ENCODE results near the gene MYO3A. TPM values are rescaled to one million over a fixed set of nuclear protein-coding genes. Genes with fewer than 3 reads are reported as not detected.

Gene MYO3A
- total RNA-seq (2014; rRNA removed; shearing (Covaris generic)) = not detected in 2 replicates

GRCh38 chr10:25933653-25934608 is at the start of gene MYO3A:
TSS of gene MYO3A (plus strand) at chr10:25934229. CDS start at chr10:25952111, 17,882 bp downstream.
- in situ Hi-C loops (cut with HindIII; ENCODE audit: low sequenced_read_pairs) = no loop called here
- DNase-seq (ENCODE audit: low spot score) = no peak

- DNase-seq (ENCODE audit: low spot score) = no peak
- in situ Hi-C loops (cut with HindIII; ENCODE audit: low sequenced_read_pairs) = no loop called here
Observed at GRCh38 chr10:25888627-25889026, 45.4 kb upstream of the MYO3A start.

GRCh38 chr10:25890995-25891394 is 43.0 kb upstream of the MYO3A start:
- no peak for DNase-seq (ENCODE audit: low spot score)
- in situ Hi-C loops (cut with HindIII; ENCODE audit: low sequenced_read_pairs) = no loop called here

GRCh38 chr10:25895856-25896255 is 38.2 kb upstream of the MYO3A start:
- in situ Hi-C loops (cut with HindIII; ENCODE audit: low sequenced_read_pairs) = no loop called here

GRCh38 chr10:25896421-25896820 is 37.6 kb upstream of the MYO3A start:
- no peak for DNase-seq (ENCODE audit: low spot score)
- in situ Hi-C loops (cut with HindIII; ENCODE audit: low sequenced_read_pairs) = no loop called here

More at GRCh38 chr10:25895856-25896255, 38.2 kb upstream of the MYO3A start:
- DNase-seq (ENCODE audit: low spot score) = no peak

GRCh38 chr10:25899304-25899703 is 34.7 kb upstream of the MYO3A start:
- in situ Hi-C loops (cut with HindIII; ENCODE audit: low sequenced_read_pairs) = no loop called here

GRCh38 chr10:25901199-25901598 is 32.8 kb upstream of the MYO3A start:
- in situ Hi-C loops (cut with HindIII; ENCODE audit: low sequenced_read_pairs) = no loop called here
- no peak for DNase-seq (ENCODE audit: low spot score)

More at GRCh38 chr10:25899304-25899703, 34.7 kb upstream of the MYO3A start:
- DNase-seq (ENCODE audit: low spot score) = no peak

GRCh38 chr10:25902002-25902401 is 32.0 kb upstream of the MYO3A start:
- in situ Hi-C loops (cut with HindIII; ENCODE audit: low sequenced_read_pairs) = no loop called here
- no peak for DNase-seq (ENCODE audit: low spot score)

GRCh38 chr10:25907261-25907660 is 26.8 kb upstream of the MYO3A start:
- DNase-seq (ENCODE audit: low spot score) = no peak
- in situ Hi-C loops (cut with HindIII; ENCODE audit: low sequenced_read_pairs) = no loop called here

GRCh38 chr10:25912866-25913265 is 21.2 kb upstream of the MYO3A start:
- no peak for DNase-seq (ENCODE audit: low spot score)
- in situ Hi-C loops (cut with HindIII; ENCODE audit: low sequenced_read_pairs) = no loop called here

- in situ Hi-C loops (cut with HindIII; ENCODE audit: low sequenced_read_pairs) = no loop called here
Observed at GRCh38 chr10:25914776-25915175, 19.3 kb upstream of the MYO3A start.

GRCh38 chr10:25934621-25935139 is 651 bp downstream of the MYO3A start:
- DNase-seq (ENCODE audit: low spot score) = no peak
- in situ Hi-C loops (cut with HindIII; ENCODE audit: low sequenced_read_pairs) = no loop called here

More at GRCh38 chr10:25914776-25915175, 19.3 kb upstream of the MYO3A start:
- DNase-seq (ENCODE audit: low spot score) = no peak

- DNase-seq (ENCODE audit: low spot score) = no peak
- in situ Hi-C loops (cut with HindIII; ENCODE audit: low sequenced_read_pairs) = no loop called here
Observed at GRCh38 chr10:25938405-25938804, 4.4 kb downstream of the MYO3A start.

GRCh38 chr10:25944771-25945170 is 10.7 kb downstream of the MYO3A start:
- in situ Hi-C loops (cut with HindIII; ENCODE audit: low sequenced_read_pairs) = no loop called here
- no peak for DNase-seq (ENCODE audit: low spot score)

- DNase-seq (ENCODE audit: low spot score) = no peak
- in situ Hi-C loops (cut with HindIII; ENCODE audit: low sequenced_read_pairs) = no loop called here
Observed at GRCh38 chr10:25952857-25953256, 18.8 kb downstream of the MYO3A start.

- in situ Hi-C loops (cut with HindIII; ENCODE audit: low sequenced_read_pairs) = no loop called here
- DNase-seq (ENCODE audit: low spot score) = no peak
Observed at GRCh38 chr10:25954851-25955250, 20.8 kb downstream of the MYO3A start.

GRCh38 chr10:25959540-25960232 is 25.7 kb downstream of the MYO3A start:
- in situ Hi-C loops (cut with HindIII; ENCODE audit: low sequenced_read_pairs) = no loop called here
- DNase-seq (ENCODE audit: low spot score) = no peak

GRCh38 chr10:25965584-25965983 is 31.6 kb downstream of the MYO3A start:
- in situ Hi-C loops (cut with HindIII; ENCODE audit: low sequenced_read_pairs) = no loop called here

GRCh38 chr10:25966844-25967243 is 32.8 kb downstream of the MYO3A start:
- no peak for DNase-seq (ENCODE audit: low spot score)
- in situ Hi-C loops (cut with HindIII; ENCODE audit: low sequenced_read_pairs) = no loop called here

More at GRCh38 chr10:25965584-25965983, 31.6 kb downstream of the MYO3A start:
- no peak for DNase-seq (ENCODE audit: low spot score)

GRCh38 chr10:25972631-25973030 is 38.6 kb downstream of the MYO3A start:
- DNase-seq (ENCODE audit: low spot score) = no peak
- in situ Hi-C loops (cut with HindIII; ENCODE audit: low sequenced_read_pairs) = no loop called here
